ENCODE measurements around the gene SLC35A4.

DNA sequence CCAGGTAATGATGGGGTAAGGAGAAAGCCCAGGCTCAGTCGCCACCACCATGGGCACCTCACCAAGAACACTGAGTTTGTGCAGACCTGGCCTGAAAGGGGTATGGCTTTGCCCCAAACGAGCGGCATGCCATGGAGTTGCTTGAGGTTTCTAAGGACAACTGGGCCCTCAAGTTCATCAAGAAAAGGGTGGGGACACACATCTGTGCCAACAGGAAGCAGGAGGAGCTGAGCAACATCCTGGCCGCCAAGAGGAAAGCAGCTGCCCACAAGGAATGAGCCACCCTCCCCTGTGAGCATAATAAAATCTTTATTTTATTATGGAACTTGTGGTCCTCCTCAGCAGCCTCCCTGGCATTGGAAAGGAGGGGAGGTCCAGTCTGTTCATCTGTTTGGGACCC, 44.5 kb downstream of the SLC35A4 start:
- TF ChIP-seq CEBPB (IDR thresholded peaks at IDR 0.05) (no peak), MAX (IDR thresholded peaks at IDR 0.05) (no peak), EP300 (IDR thresholded peaks at IDR 0.05; ENCODE audit: borderline replicate concordance) (no peak), NFIC (IDR thresholded peaks at IDR 0.05) (no peak), TEAD4 (IDR thresholded peaks at IDR 0.05) (no peak), REST (IDR thresholded peaks at IDR 0.05; ENCODE audit: low read depth) (no peak), CREB1 (IDR thresholded peaks at IDR 0.05; ENCODE audit: low read depth) (no peak), TCF12 (IDR thresholded peaks at IDR 0.05; ENCODE audit: low read depth) (no peak), RAD21 (IDR thresholded peaks at IDR 0.05; ENCODE audit: low read depth) (no peak), USF1 (IDR thresholded peaks at IDR 0.05) (no peak), TAF1 (IDR thresholded peaks at IDR 0.05; ENCODE audit: low read depth) (no peak)

Data from Ishikawa (cell line).